Measurements from ENCODE around the gene MYO3B.

DNA sequence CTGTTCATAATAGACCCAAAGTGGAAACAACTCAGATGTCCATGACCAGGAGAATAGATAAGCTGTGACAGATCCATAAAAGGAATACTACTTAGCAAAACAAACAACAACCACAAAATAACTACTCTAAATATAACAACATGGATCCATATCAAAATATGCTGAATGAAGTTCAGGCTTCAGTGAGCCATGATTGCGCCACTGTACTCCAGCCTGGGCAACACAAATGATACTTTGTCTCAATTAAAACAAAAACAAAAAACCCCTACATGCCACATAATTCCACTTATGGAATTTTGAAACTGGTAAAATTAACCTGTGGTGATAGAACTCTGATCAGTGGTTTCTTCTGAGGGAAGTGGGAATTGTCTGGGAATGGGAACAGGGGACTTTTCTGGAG is 11.2 kb upstream of the MYO3B start:
- TF ChIP-seq, protein P1, sequence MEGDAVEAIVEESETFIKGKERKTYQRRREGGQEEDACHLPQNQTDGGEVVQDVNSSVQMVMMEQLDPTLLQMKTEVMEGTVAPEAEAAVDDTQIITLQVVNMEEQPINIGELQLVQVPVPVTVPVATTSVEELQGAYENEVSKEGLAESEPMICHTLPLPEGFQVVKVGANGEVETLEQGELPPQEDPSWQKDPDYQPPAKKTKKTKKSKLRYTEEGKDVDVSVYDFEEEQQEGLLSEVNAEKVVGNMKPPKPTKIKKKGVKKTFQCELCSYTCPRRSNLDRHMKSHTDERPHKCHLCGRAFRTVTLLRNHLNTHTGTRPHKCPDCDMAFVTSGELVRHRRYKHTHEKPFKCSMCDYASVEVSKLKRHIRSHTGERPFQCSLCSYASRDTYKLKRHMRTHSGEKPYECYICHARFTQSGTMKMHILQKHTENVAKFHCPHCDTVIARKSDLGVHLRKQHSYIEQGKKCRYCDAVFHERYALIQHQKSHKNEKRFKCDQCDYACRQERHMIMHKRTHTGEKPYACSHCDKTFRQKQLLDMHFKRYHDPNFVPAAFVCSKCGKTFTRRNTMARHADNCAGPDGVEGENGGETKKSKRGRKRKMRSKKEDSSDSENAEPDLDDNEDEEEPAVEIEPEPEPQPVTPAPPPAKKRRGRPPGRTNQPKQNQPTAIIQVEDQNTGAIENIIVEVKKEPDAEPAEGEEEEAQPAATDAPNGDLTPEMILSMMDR (IDR thresholded peaks at IDR 0.05): no peak
- no peak for TF ChIP-seq EZH2 (IDR thresholded peaks at IDR 0.05; ENCODE audit: borderline replicate concordance, insufficient read depth, low read depth, low read length, poor library complexity, severe bottlenecking)

Measured in B cell (primary cell).